ENCODE measurements around the gene SFN. TPM values are rescaled to one million over a fixed set of nuclear protein-coding genes. Genes with fewer than 3 reads are reported as not detected.

SFN gene
- polyA plus RNA-seq, 6 donors from 2014 or later = not detected

DNA sequence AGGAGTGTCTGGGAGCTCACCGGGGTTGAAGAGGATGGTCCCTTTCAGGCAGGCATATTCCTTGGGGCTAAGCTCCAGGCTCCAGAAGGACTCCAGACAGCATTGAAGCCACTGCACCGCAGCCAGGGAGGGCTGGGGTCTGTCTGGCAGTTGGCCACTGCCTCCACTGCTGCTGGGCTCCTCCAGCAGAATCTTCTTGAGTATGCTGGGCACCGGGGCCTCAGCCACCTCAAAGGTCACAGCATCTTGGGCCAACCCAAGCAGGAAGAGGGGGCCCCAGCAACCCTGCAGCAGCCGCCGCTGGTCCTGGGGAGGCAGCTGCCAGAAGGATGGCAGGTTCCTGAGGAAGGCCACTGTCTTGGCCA, 50.4 kb downstream of the SFN start:
- no peak for ATAC-seq (ENCODE audit: low read depth in 2 of 2)
- DNase-seq = no peak
- no peaks in the 10 kb centered on the region for H3K4me1 Mint-ChIP-seq
- peaks cover 0 to 18% (median 0%) of the 10 kb centered on the region in 3 donors for H3K27me3 Mint-ChIP-seq
- no peaks in the 10 kb centered on the region for H3K36me3 Mint-ChIP-seq
- peak overlapping the region in 1 of 6 donors; percentile 89 for H3K27ac Mint-ChIP-seq
- H3K4me3 Mint-ChIP-seq = no peak overlapping the region
- no peaks in the 10 kb centered on the region for H3K9me3 Mint-ChIP-seq

Other genes with a start within 250 kb of the SFN start
- gene ARID1A, start 167.1 kb upstream of the SFN start, polyA plus RNA-seq (ENCODE audit: low read depth in 6 of 6) = 10 to 100 TPM in 5 of 6 donors, 1 to 10 TPM in 1; 8.8 to 38.2 (median 18.9) TPM
- gene PIGV, start 75.2 kb upstream of the SFN start, polyA plus RNA-seq (ENCODE audit: low read depth in 6 of 6) = 10 to 100 TPM in 4 of 6 donors, 1 to 10 TPM in 2; 7.8 to 14.2 (median 10.8) TPM
- gene ZDHHC18, start 36.5 kb upstream of the SFN start, polyA plus RNA-seq (ENCODE audit: low read depth in 6 of 6) = 1 to 10 TPM; 2.2 to 7.9 (median 2.4) TPM
- 10 to 100 TPM in 3 of 6 donors, 1 to 10 TPM in 3; 3.4 to 15.1 (median 10.1) TPM for gene GPN2, start 27.1 kb downstream of the SFN start, polyA plus RNA-seq (ENCODE audit: low read depth in 6 of 6)
- gene GPATCH3, start 37.3 kb downstream of the SFN start, polyA plus RNA-seq (ENCODE audit: low read depth in 6 of 6) = 10 to 100 TPM; 11.0 to 22.1 (median 15.5) TPM
- gene NR0B2, start 50.8 kb downstream of the SFN start, polyA plus RNA-seq (ENCODE audit: low read depth in 6 of 6) = not detected
- 100 to 1,000 TPM in 1 of 6 donors, 10 to 100 TPM in 5; 73.5 to 110 (median 86.7) TPM for gene NUDC, start 58.6 kb downstream of the SFN start, polyA plus RNA-seq (ENCODE audit: low read depth in 6 of 6)
- gene KDF1, start 97.3 kb downstream of the SFN start, polyA plus RNA-seq (ENCODE audit: low read depth in 6 of 6) = 1 to 10 TPM in 5 of 6 donors, not detected in 1; 1.2 to 2.5 (median 2.2) TPM
- not detected for gene TRNP1, start 130.5 kb downstream of the SFN start, polyA plus RNA-seq (ENCODE audit: low read depth in 6 of 6)
- gene TENT5B, start 149.7 kb downstream of the SFN start, polyA plus RNA-seq (ENCODE audit: low read depth in 6 of 6) = not detected